H9 (cell line): ENCODE results near the gene CEMIP2. TPM values are rescaled to one million over a fixed set of nuclear protein-coding genes. Genes with fewer than 3 reads are reported as not detected.

Experiments used
- DNase-seq: peaks from one replicate; pipeline ENCODE4 v3.0.0-alpha.2; 2017
- H2AFZ ChIP-seq: one replicate; pipeline ENCODE4 v1.6.1; 2013; ENCODE audit warnings: mild to moderate bottlenecking, low read length, control low read depth, moderate library complexity
- H2AK5ac ChIP-seq: 2 replicates; pipeline ENCODE4 v1.6.1; 2013; ENCODE audit warnings: low read length, control low read depth, mixed read lengths; ENCODE audit not compliant: insufficient read length
- H2BK120ac ChIP-seq: one replicate; pipeline ENCODE4 v1.6.1; 2013; ENCODE audit warnings: low read depth, mild to moderate bottlenecking, low read length, control low read depth, inconsistent platforms; ENCODE audit not compliant: poor library complexity, severe bottlenecking
- H2BK12ac ChIP-seq: 2 replicates; pipeline ENCODE4 v1.6.1; 2013; ENCODE audit warnings: low read length, control low read depth, mixed read lengths, low read depth; ENCODE audit not compliant: insufficient read length
- H2BK15ac ChIP-seq: 2 replicates; pipeline ENCODE4 v1.6.1; 2013; ENCODE audit warnings: low read depth, low read length, control low read depth
- H2BK20ac ChIP-seq: one replicate; pipeline ENCODE4 v1.6.1; 2013; ENCODE audit warnings: low read depth, mild to moderate bottlenecking, low read length, control low read depth, inconsistent platforms; ENCODE audit not compliant: poor library complexity, severe bottlenecking
- H2BK5ac ChIP-seq: 2 replicates; pipeline ENCODE4 v1.6.1; 2013; ENCODE audit warnings: low read length, control low read depth, mixed read lengths; ENCODE audit not compliant: insufficient read length
- H3K14ac ChIP-seq: 2 replicates; pipeline ENCODE4 v1.6.1; 2013; ENCODE audit warnings: low read length, control low read depth; ENCODE audit not compliant: insufficient read depth
- H3K18ac ChIP-seq: 2 replicates; pipeline ENCODE4 v1.6.1; 2013; ENCODE audit warnings: low read depth, mild to moderate bottlenecking, mixed read lengths, low read length, control low read depth; ENCODE audit not compliant: insufficient read length
- H3K23ac ChIP-seq: 2 replicates; pipeline ENCODE4 v1.6.1; 2013; ENCODE audit warnings: low read length, control low read depth, mixed read lengths, low read depth; ENCODE audit not compliant: insufficient read length
- H3K23me2 ChIP-seq: 2 replicates; pipeline ENCODE4 v1.6.1; 2013; ENCODE audit warnings: low read depth, mild to moderate bottlenecking, mixed read lengths, low read length, control low read depth; ENCODE audit not compliant: insufficient read length, poor library complexity, severe bottlenecking
- H3K27ac ChIP-seq: 2 replicates; pipeline ENCODE4 v1.5.1; 2013; ENCODE audit warnings: low read length, control low read depth, mixed read lengths, low read depth; ENCODE audit not compliant: insufficient read length
- H3K27me3 ChIP-seq: 2 replicates; pipeline ENCODE4 v1.6.1; 2013; ENCODE audit warnings: low read length, control low read depth, inconsistent platforms; ENCODE audit not compliant: insufficient read depth
- H3K4ac ChIP-seq: 2 replicates; pipeline ENCODE4 v1.6.1; 2013; ENCODE audit warnings: low read depth, mild to moderate bottlenecking, control low read depth, inconsistent platforms, low read length, moderate library complexity
- H3K4me1 ChIP-seq: 2 replicates; pipeline ENCODE4 v1.6.1; 2013; ENCODE audit warnings: low read length, control low read depth, inconsistent platforms; ENCODE audit not compliant: insufficient read depth
- H3K4me2 ChIP-seq: 2 replicates; pipeline ENCODE4 v1.6.1; 2013; ENCODE audit warnings: low read length, control low read depth, mixed read lengths; ENCODE audit not compliant: insufficient read length, insufficient read depth
- H3K56ac ChIP-seq: 2 replicates; pipeline ENCODE4 v1.6.1; 2013; ENCODE audit warnings: low read depth, mild to moderate bottlenecking, mixed read lengths, low read length, control low read depth; ENCODE audit not compliant: insufficient read length
- H3K79me1 ChIP-seq: 2 replicates; pipeline ENCODE4 v1.6.1; 2013; ENCODE audit warnings: low read depth, mild to moderate bottlenecking, moderate library complexity, low read length, control low read depth, inconsistent platforms; ENCODE audit not compliant: insufficient read depth, poor library complexity, severe bottlenecking
- H3K79me2 ChIP-seq: 2 replicates; pipeline ENCODE4 v1.6.1; 2013; ENCODE audit warnings: low read length, control low read depth, inconsistent platforms; ENCODE audit not compliant: insufficient read depth
- H3K9ac ChIP-seq: 2 replicates; pipeline ENCODE4 v1.6.1; 2013; ENCODE audit warnings: low read length, control low read depth, mixed read lengths; ENCODE audit not compliant: insufficient read length; ENCODE audit errors: extremely low read depth
- H3K9me3 ChIP-seq: one replicate; pipeline ENCODE4 v1.6.1; 2013; ENCODE audit warnings: low read depth, low read length, inconsistent platforms; ENCODE audit not compliant: control insufficient read depth
- H3T11ph ChIP-seq: one replicate; pipeline ENCODE4 v1.6.1; 2013; ENCODE audit warnings: mild to moderate bottlenecking, low read length, control low read depth, inconsistent platforms
- H4K20me1 ChIP-seq: one replicate; pipeline ENCODE4 v1.6.1; 2013; ENCODE audit not compliant: control insufficient read depth, insufficient read length, insufficient read depth
- H4K5ac ChIP-seq: 2 replicates; pipeline ENCODE4 v1.6.1; 2013; ENCODE audit warnings: low read depth, mild to moderate bottlenecking, mixed read lengths, low read length, control low read depth; ENCODE audit not compliant: insufficient read length
- H4K8ac ChIP-seq: replicated peaks from 2 replicates; pipeline ENCODE4 v1.6.1; 2013; ENCODE audit warnings: low read length, control low read depth, mixed read lengths, low read depth; ENCODE audit not compliant: insufficient read length
- H4K91ac ChIP-seq: 2 replicates; pipeline ENCODE4 v1.6.1; 2013; ENCODE audit warnings: low read depth, mild to moderate bottlenecking, moderate library complexity, mixed read lengths, low read length, control low read depth; ENCODE audit not compliant: insufficient read length
- H3K27ac Mint-ChIP-seq, 3 experiments: 2 replicates in 2 of 3; 3 replicates in 1 of 3; pipeline ENCODE4 v1.8.0; 2020 to 2021; ENCODE audit warnings: mixed read lengths in 3 of 3, mild to moderate bottlenecking in 1 of 3, moderate library complexity in 1 of 3
- H3K27me3 Mint-ChIP-seq: 2 replicates; pipeline ENCODE4 v1.8.0; 2021; ENCODE audit warnings: low read depth, mild to moderate bottlenecking, moderate library complexity, mixed read lengths
- H3K36me3 Mint-ChIP-seq, 3 experiments: 2 replicates in 2 of 3; 3 replicates in 1 of 3; pipeline ENCODE4 v1.8.0; 2020 to 2021; ENCODE audit warnings: low read depth in 3 of 3, mixed read lengths in 3 of 3; ENCODE audit not compliant: insufficient read depth in 1 of 3
- H3K4me1 Mint-ChIP-seq, 2 experiments: 2 replicates each; pipeline ENCODE4 v1.8.0; 2020; ENCODE audit warnings: mixed read lengths in 2 of 2
- H3K4me3 Mint-ChIP-seq, 2 experiments: 2 replicates in 1 of 2; 3 replicates in 1 of 2; pipeline ENCODE4 v1.8.0; 2020 to 2021; ENCODE audit warnings: mild to moderate bottlenecking in 2 of 2, mixed read lengths in 2 of 2, moderate library complexity in 1 of 2
- H3K9me3 Mint-ChIP-seq, 2 experiments: 2 replicates in 1 of 2; 3 replicates in 1 of 2; pipeline ENCODE4 v1.8.0; 2020; ENCODE audit warnings: mild to moderate bottlenecking in 2 of 2, mixed read lengths in 2 of 2, moderate library complexity in 1 of 2
- CTCF ChIP-seq: fragments of 200-600 bp; sonication (generic); conservative IDR thresholded peaks from 3 replicates; pipeline ENCODE4 v1.8.0; 2021; ENCODE audit warnings: antibody characterized with exemption, mild to moderate bottlenecking
- WGBS: extraction: QIAGEN DNeasy Blood & Tissue Kit; methylation state at CpG from one replicate; pipeline ENCODE4 v1.1.7; 2013; ENCODE audit warnings: missing lambda C conversion rate, low lambda C conversion rate, mixed read lengths; ENCODE audit not compliant: insufficient read length; ENCODE audit errors: extremely low coverage; 5-methylcytosine and 5-hydroxymethylcytosine counted together
- total RNA-seq: library from RNA; stranded (reverse); gene quantifications from 2 replicates; pipeline ENCODE4 v1.2.1, GENCODE V29; 2021

Gene CEMIP2
- total RNA-seq, 1 experiment from 2014 or later, result 77.2 TPM

GRCh38 chr9:71710201-71710600 is 58.1 kb downstream of the CEMIP2 start:
- H3K4me1 Mint-ChIP-seq, result no peaks in the 10 kb centered on the region
- Histone ChIP-seq H3K4me1 (no peaks in the 10 kb centered on the region), H4K5ac (no peak overlapping the region), H2AFZ (no peak overlapping the region), H3K23ac (no peak overlapping the region), H3K27me3 (no peaks in the 10 kb centered on the region), H3K4ac (no peak overlapping the region), H3K9ac (no peak overlapping the region), H3K27ac (no peak overlapping the region), H3K18ac (no peak overlapping the region), H3K56ac (no peak overlapping the region), H3T11ph (no peak overlapping the region), H3K79me1 (no peaks in the 10 kb centered on the region), H4K8ac (no peak overlapping the region), H4K20me1 (no peaks in the 10 kb centered on the region), H3K14ac (no peak overlapping the region), H4K91ac (no peak overlapping the region), H2BK120ac (no peak overlapping the region), H2BK15ac (no peak overlapping the region), H3K23me2 (no peaks in the 10 kb centered on the region), H3K9me3 (no peaks in the 10 kb centered on the region), H3K79me2 (no peaks in the 10 kb centered on the region), H2BK5ac (no peak overlapping the region), H2BK20ac (no peak overlapping the region), H2BK12ac (no peak overlapping the region), H2AK5ac (no peak overlapping the region), H3K4me2 (no peak overlapping the region)
- H3K27me3 Mint-ChIP-seq, result no peaks in the 10 kb centered on the region
- H3K36me3 Mint-ChIP-seq, result peaks cover 10 to 79% (median 75%) of the 10 kb centered on the region in 3 experiments
- H3K27ac Mint-ChIP-seq, result no peak overlapping the region; a peak in 1 of 7 replicates
- no peaks in the 10 kb centered on the region for H3K9me3 Mint-ChIP-seq
- no CpG with 5 or more reads among the region's 5 CpGs for WGBS
- H3K4me3 Mint-ChIP-seq, result no peak overlapping the region
- no peak for DNase-seq
- no peak for TF ChIP-seq CTCF
